HFF-Myc (cell line): ENCODE measurements around the gene DDX10.

Experiments
- DNase-seq: peaks from one replicate; pipeline ENCODE4 v3.0.0-alpha.2; 2011; ENCODE audit warnings: low read depth; ENCODE audit errors: extremely low read depth
- H3K4me3 ChIP-seq: replicated peaks from 2 replicates; pipeline ENCODE4 v1.5.1; 2011; ENCODE audit warnings: low read depth, mild to moderate bottlenecking, control low read depth, low read length
- CTCF ChIP-seq: IDR thresholded peaks from 2 replicates; pipeline ENCODE4 v1.5.1; 2012; ENCODE audit warnings: mild to moderate bottlenecking, low read depth, low read length, control low read depth; ENCODE audit errors: missing control alignments

The DDX10 gene

GRCh38 chr11:108985236-108985944 is 320.5 kb downstream of the DDX10 start:
- no peak overlapping the region for H3K4me3 ChIP-seq
- no peak for TF ChIP-seq CTCF
- no peak for DNase-seq

- H3K4me3 ChIP-seq = no peak overlapping the region
- peak; percentile 35 for DNase-seq
- TF ChIP-seq CTCF = no peak
Observed at GRCh38 chr11:108985945-108986279, 321.0 kb downstream of the DDX10 start.
